T-helper 22 cell (primary cell): ENCODE data around the gene HEATR1.
"Not testable (repeated sequence)": the region's sequence is repeated elsewhere in the genome, so short reads cannot be mapped to it uniquely, and the experiment has no call there.

Source experiments
- DNase-seq: peaks from one replicate; pipeline ENCODE4 v3.0.0-alpha.2; 2020; ENCODE audit warnings: low read depth

Gene HEATR1

DNA sequence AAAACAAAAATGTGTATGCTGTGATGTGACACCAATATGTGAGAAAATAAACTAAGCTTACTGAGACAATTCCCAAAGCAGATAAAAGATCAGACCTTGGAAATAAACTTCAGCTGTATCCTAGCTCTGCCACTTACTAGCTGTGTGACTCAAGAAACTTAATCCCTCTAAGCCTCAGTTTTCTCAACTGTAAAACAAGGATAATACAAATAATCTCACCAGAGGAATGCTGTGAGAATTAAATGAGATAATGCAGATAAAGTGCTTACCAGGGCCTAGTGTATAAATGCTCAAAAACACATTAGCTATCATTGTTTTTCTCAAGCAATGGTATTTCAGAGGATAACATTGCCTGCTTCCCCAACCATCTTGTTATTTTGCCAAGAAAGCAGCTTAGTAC is 2.1 kb downstream of the HEATR1 start:
- DNase-seq: no peak

DNA sequence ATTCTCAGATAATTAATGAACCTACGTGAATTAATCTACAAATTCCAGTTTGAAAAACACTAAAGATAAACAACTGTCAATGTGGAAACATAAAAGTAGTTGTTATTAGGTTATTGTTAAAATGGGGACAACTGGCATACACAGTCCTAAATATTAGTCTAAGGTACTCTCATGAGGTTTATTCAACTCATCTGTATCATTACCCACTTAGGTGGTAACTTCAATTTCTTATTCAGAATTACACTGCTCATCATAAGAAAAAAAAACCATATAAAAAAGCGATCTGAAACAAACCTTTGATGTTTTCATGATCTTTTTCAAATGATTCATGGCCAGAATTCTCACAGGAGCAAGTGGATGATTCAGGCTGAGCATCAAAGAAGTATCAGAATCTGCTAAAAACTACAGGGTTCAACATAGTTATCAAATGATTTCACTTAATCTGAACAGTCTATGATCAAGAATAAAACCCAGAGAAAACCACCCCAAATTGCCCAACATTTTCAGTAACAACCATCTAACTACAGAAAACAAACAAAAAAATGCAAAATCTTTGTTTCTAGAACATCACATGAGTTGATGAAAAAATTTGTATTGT is 13.7 kb downstream of the HEATR1 start:
- DNase-seq: no peak

DNA sequence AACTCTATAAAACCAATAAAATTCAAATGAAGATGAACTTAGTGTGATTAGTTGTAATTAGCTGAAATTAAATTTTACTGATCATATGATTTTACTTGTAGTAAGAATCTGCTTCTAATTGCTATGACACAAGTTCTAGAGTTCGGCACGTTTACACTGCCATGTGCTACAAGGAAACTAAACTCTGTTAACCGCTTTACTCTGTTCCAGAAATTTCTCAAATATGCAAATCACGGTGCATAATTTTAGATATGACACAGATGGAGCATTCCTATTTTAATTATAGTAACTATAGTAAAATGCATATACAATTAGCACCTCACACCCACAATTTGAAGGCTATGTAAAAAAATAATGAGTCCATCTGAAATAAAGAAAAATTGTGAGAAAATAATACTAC is 14.8 kb downstream of the HEATR1 start:
- no peak for DNase-seq

- no peak for DNase-seq
Observed at GRCh38 chr1:236581528-236581927, 22.8 kb downstream of the HEATR1 start.

- DNase-seq: not testable (repeated sequence)
Observed at GRCh38 chr1:236580404-236580803, 23.9 kb downstream of the HEATR1 start.

GRCh38 chr1:236578661-236579060 is 25.7 kb downstream of the HEATR1 start:
- DNase-seq: no peak

GRCh38 chr1:236577041-236577440 is 27.3 kb downstream of the HEATR1 start:
- not testable (repeated sequence) for DNase-seq

DNA sequence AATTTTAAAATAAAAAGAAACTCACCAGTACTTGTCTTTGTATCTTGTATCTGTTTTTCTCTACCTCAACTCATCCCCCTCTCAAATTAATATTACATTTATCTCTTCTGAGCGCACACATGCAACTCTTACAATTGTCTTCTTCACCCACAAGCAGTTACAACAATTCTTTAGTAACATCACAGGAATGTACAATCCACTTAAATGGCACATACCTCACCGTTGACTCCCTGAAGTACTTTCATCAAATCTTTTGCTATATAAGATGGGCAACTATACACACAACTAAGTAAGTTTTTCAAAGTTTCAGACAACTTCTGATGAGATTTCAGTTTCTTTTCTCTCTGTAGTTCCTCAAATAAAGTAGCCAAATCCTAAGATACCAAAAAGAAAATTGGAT is 28.3 kb downstream of the HEATR1 start:
- DNase-seq: no peak

DNA sequence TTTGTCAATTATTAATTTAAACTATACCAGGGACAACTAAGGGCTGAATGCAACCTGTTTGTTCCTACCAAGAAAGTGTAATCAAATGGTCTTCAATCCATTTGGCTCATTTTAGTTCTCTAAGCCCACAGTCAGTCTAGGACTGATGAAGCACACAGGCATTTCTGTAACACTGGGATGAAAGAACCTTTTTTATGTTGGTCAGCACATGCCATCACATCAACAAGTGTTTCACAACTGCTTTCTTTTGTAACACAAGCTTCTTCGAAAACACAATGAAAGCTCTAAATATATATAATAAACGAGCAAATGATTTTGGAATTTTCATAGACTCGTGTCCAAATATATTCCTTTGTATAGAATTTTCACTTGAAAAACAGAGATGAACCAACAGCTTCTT is 28.8 kb downstream of the HEATR1 start:
- DNase-seq: no peak

- DNase-seq: no peak
Observed at GRCh38 chr1:236568285-236568894, 35.9 kb downstream of the HEATR1 start.

GRCh38 chr1:236565530-236565929 is 38.8 kb downstream of the HEATR1 start:
- DNase-seq: no peak

DNA sequence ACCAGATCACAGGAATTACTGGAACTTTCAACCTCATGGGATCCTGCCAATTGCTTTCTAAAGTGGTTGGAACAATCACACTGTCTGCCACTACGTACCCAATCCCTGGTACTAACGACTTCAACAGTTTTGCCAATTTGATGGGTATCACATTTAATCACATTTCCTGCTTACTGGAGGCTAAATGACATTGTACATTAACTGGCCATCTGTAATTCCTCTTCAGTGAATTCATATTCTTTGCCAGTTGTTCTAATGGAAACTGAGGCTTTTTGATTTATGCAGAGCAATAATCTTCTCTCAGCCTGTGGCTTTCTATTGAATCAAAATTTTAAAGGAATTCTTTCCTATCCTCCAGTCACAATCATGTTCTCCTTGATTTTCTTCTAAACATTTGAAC is 42.3 kb downstream of the HEATR1 start:
- no peak for DNase-seq

- DNase-seq: no peak
Observed at GRCh38 chr1:236560213-236560771, 44.0 kb downstream of the HEATR1 start.

DNA sequence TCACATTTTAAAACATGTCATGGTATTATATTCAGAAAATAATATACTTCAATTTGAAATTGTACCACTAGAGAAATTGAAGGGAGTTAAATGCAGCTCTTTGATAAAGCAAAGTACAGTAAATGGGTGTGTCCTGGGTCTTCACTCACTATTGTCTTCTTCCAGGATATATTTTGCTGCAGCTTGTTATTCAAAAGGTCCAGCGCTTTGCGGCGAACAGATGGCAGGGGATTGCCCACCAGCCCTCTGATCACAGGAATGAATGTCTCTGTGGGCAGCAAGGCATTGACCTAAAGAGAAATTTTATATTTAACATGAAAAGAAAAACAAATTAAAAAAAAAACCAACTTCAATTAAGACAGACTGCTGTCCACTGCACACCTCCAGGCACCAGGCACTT is 45.5 kb downstream of the HEATR1 start:
- DNase-seq: no peak

GRCh38 chr1:236558081-236558480 is 46.2 kb downstream of the HEATR1 start:
- DNase-seq: no peak

- no peak for DNase-seq
Observed at GRCh38 chr1:236556606-236557005, 47.7 kb downstream of the HEATR1 start.

GRCh38 chr1:236553370-236553769 is 50.9 kb downstream of the HEATR1 start:
- no peak for DNase-seq

GRCh38 chr1:236552901-236553300 is 51.4 kb downstream of the HEATR1 start:
- DNase-seq: no peak

DNA sequence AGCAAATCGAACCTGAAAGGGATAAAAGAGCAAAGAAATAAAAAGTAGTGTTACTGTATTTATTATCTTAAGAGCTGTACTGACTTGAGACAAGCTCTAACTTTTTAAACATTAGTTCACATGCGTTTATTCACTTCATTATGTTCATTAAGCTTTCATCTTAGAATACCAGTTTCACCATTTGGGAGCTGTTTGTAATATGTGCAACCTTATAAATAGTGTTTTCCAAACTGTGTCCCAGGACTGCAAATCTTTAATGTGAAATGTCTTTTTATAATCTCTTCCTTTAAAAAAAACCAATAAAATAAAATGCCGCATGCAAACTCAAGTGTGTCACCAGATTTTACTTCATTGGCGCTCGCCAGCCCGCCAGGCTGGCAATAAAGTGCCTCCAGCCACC is 52.2 kb downstream of the HEATR1 start:
- no peak for DNase-seq

GRCh38 chr1:236550961-236551851 is 53.1 kb downstream of the HEATR1 start:
- DNase-seq: no peak

- no peak for DNase-seq
Observed at GRCh38 chr1:236548452-236548851, 55.9 kb downstream of the HEATR1 start.

GRCh38 chr1:236545621-236546169 is 58.6 kb downstream of the HEATR1 start:
- DNase-seq: no peak
